Esophagus muscularis mucosa (tissue), 4 donors: ENCODE data around the gene PHKA1. TPM values are rescaled to one million over a fixed set of nuclear protein-coding genes. Genes with fewer than 3 reads are reported as not detected.

ENCODE experiments used
- DNase-seq: peaks from one replicate; pipeline ENCODE4 v3.0.0-alpha.2; 2017; ENCODE audit errors: extremely low spot score
- H3K27ac ChIP-seq, 4 donors: fragments of 200-600 bp; sonication (generic); replicated peaks in 1 of 4; 1 replicate in 3 of 4; 2 replicates in 1 of 4; pipeline ENCODE4 v1.5.1; 2016 to 2019; ENCODE audit warnings: mild to moderate bottlenecking in 1 of 4
- H3K27me3 ChIP-seq, 4 donors: fragments of 200-600 bp; sonication (generic); one replicate each; pipeline versions ENCODE4 v1.5.1 to v1.6.0; 2016 to 2019
- H3K36me3 ChIP-seq, 4 donors: fragments of 200-600 bp; sonication (generic); one replicate each; pipeline ENCODE4 v1.5.1; 2016 to 2019
- H3K4me1 ChIP-seq, 4 donors: fragments of 200-600 bp; sonication (generic); one replicate each; pipeline ENCODE4 v1.5.1; 2016 to 2019
- H3K4me3 ChIP-seq, 4 donors: fragments of 200-600 bp; sonication (generic); 1 replicate in 2 of 4; 2 replicates in 2 of 4; pipeline ENCODE4 v1.5.1; 2016 to 2019; ENCODE audit warnings: mild to moderate bottlenecking in 4 of 4, moderate library complexity in 1 of 4
- H3K9me3 ChIP-seq, 4 donors: fragments of 200-600 bp; sonication (generic); 1 replicate in 3 of 4; 2 replicates in 1 of 4; pipeline ENCODE4 v1.5.1; 2016 to 2019
- CTCF ChIP-seq, 3 experiments: fragments of 200-600 bp in 2 of 3; fragments of 450-650 bp in 1 of 3; sonication (generic) in 2 of 3; IDR thresholded peaks; one replicate each; pipeline ENCODE4 v1.5.1; 2017 to 2019; ENCODE audit warnings: antibody characterized with exemption in 3 of 3, mild to moderate bottlenecking in 2 of 3, moderate library complexity in 1 of 3
- EP300 ChIP-seq: sonication (generic); formaldehyde crosslinking; IDR thresholded peaks from one replicate; pipeline ENCODE4 v1.6.1; 2017; ENCODE audit warnings: antibody characterized with exemption
- POLR2A ChIP-seq: fragments of 450-650 bp; IDR thresholded peaks from one replicate; pipeline ENCODE4 v1.6.1; 2017; ENCODE audit warnings: antibody characterized with exemption, moderate library complexity, mild to moderate bottlenecking, low read depth
- POLR2AphosphoS5 ChIP-seq, 2 donors: sonication (generic); formaldehyde crosslinking; IDR thresholded peaks; one replicate each; pipeline ENCODE4 v1.6.1; 2017; ENCODE audit warnings: antibody characterized with exemption in 2 of 2
- WGBS: methylation state at CpG from one replicate; pipeline ENCODE4 v1.1.5; 2018; 5-methylcytosine and 5-hydroxymethylcytosine counted together
- intact Hi-C: fragments of 100-400 bp; cut with DNase I; formaldehyde crosslinking; loops from one replicate; pipeline ENCODE4 v1.15.1; 2023
- total RNA-seq, 4 donors: library from RNA; depleted of rRNA; stranded (reverse); fragments of >200 nt; gene quantifications; one replicate each; pipeline versions ENCODE4 v1.1.0 to v1.2.1, GENCODE V29; 2016

Gene PHKA1
- total RNA-seq, 4 donors from 2014 or later = 6.0 to 10.7 (median 8.0) TPM

GRCh38 chrX:72705814-72706213 is 8.3 kb downstream of the PHKA1 start:
- no peak for TF ChIP-seq EP300
- no peak for TF ChIP-seq POLR2A
- TF ChIP-seq CTCF (IDR thresholded peaks at IDR 0.05) = no peak
- no peak for TF ChIP-seq POLR2AphosphoS5 (IDR thresholded peaks at IDR 0.05)
- H3K27ac ChIP-seq = no peak overlapping the region
- H3K4me1 ChIP-seq = no peaks in the 10 kb centered on the region
- no peaks in the 10 kb centered on the region for H3K36me3 ChIP-seq
- no peak for DNase-seq
- H3K9me3 ChIP-seq = no peaks in the 10 kb centered on the region
- intact Hi-C loops = no loop called here
- H3K4me3 ChIP-seq = no peak overlapping the region
- H3K27me3 ChIP-seq = no peaks in the 10 kb centered on the region
- WGBS = 21% methylated on average over 1 of the region's 1 CpG

GRCh38 chrX:72705111-72705510 is 9.0 kb downstream of the PHKA1 start:
- no peaks in the 10 kb centered on the region for H3K36me3 ChIP-seq
- no peaks in the 10 kb centered on the region for H3K9me3 ChIP-seq
- no peak overlapping the region for H3K27ac ChIP-seq
- intact Hi-C loops = no loop called here
- no peaks in the 10 kb centered on the region for H3K27me3 ChIP-seq
- no peak for TF ChIP-seq EP300
- no peak for TF ChIP-seq POLR2AphosphoS5 (IDR thresholded peaks at IDR 0.05)
- no peak for TF ChIP-seq POLR2A
- TF ChIP-seq CTCF (IDR thresholded peaks at IDR 0.05) = no peak
- DNase-seq = no peak
- no peak overlapping the region for H3K4me3 ChIP-seq
- H3K4me1 ChIP-seq = no peaks in the 10 kb centered on the region

GRCh38 chrX:72694170-72694569 is 19.9 kb downstream of the PHKA1 start:
- TF ChIP-seq CTCF (IDR thresholded peaks at IDR 0.05) (no peak), POLR2AphosphoS5 (IDR thresholded peaks at IDR 0.05) (no peak), POLR2A (no peak), EP300 (no peak)
- Histone ChIP-seq H3K36me3 (no peaks in the 10 kb centered on the region), H3K4me3 (no peak overlapping the region), H3K9me3 (no peaks in the 10 kb centered on the region), H3K27ac (no peak overlapping the region), H3K27me3 (no peaks in the 10 kb centered on the region), H3K4me1 (no peaks in the 10 kb centered on the region)
- intact Hi-C loops = no loop called here
- DNase-seq = no peak
- 69% methylated on average over 2 of the region's 2 CpGs for WGBS

GRCh38 chrX:72693477-72693876 is 20.6 kb downstream of the PHKA1 start:
- H3K4me1 ChIP-seq = no peaks in the 10 kb centered on the region
- H3K36me3 ChIP-seq = no peaks in the 10 kb centered on the region
- 63% methylated on average over 1 of the region's 1 CpG for WGBS
- no peak overlapping the region for H3K27ac ChIP-seq
- no peak for TF ChIP-seq POLR2AphosphoS5 (IDR thresholded peaks at IDR 0.05)
- TF ChIP-seq CTCF (IDR thresholded peaks at IDR 0.05) = no peak
- TF ChIP-seq EP300 = no peak
- TF ChIP-seq POLR2A = no peak
- intact Hi-C loops = no loop called here
- no peak for DNase-seq
- no peak overlapping the region for H3K4me3 ChIP-seq
- H3K27me3 ChIP-seq = no peaks in the 10 kb centered on the region
- no peaks in the 10 kb centered on the region for H3K9me3 ChIP-seq

GRCh38 chrX:72687396-72687795 is 26.7 kb downstream of the PHKA1 start:
- no peaks in the 10 kb centered on the region for H3K36me3 ChIP-seq
- 63% methylated on average over 1 of the region's 1 CpG for WGBS
- intact Hi-C loops = no loop called here
- TF ChIP-seq POLR2AphosphoS5 (IDR thresholded peaks at IDR 0.05) = no peak
- TF ChIP-seq CTCF (IDR thresholded peaks at IDR 0.05) = no peak
- TF ChIP-seq EP300 = no peak
- no peak for TF ChIP-seq POLR2A
- H3K27ac ChIP-seq = no peak overlapping the region
- no peak for DNase-seq
- no peak overlapping the region for H3K4me3 ChIP-seq
- H3K9me3 ChIP-seq = no peaks in the 10 kb centered on the region
- no peaks in the 10 kb centered on the region for H3K4me1 ChIP-seq
- no peaks in the 10 kb centered on the region for H3K27me3 ChIP-seq
